A673 (cell line): ENCODE measurements around the gene RNF213. TPM values are rescaled to one million over a fixed set of nuclear protein-coding genes. Genes with fewer than 3 reads are reported as not detected.

Source experiments
- BruUV-seq: library from RNA; stranded (reverse); fragments of 400-500 nt; replicated peaks from 2 replicates; lab custom pipeline; 2021; lab: Mats Ljungman, UMichigan
- CTCF ChIA-PET: fragments of 300-600 bp; sonication (Branson Sonifier 250); formaldehyde crosslinking; loops from one replicate; lab custom pipeline; 2022; ENCODE audit warnings: antibody characterized with exemption; lab: Charles Lee
- POLR2A ChIA-PET: fragments of 300-600 bp; sonication (Branson Sonifier 250); formaldehyde crosslinking; loops from one replicate; lab custom pipeline; 2022; ENCODE audit warnings: antibody characterized with exemption; ENCODE audit not compliant: low non-redundant PET; lab: Charles Lee
- DNase-seq: peaks from one replicate; pipeline ENCODE4 v3.0.0-alpha.2; 2015; ENCODE audit warnings: low spot score
- H3K27ac ChIP-seq: fragments of 200-600 bp; sonication (generic); 2 replicates; pipeline ENCODE4 v1.5.1; 2016; ENCODE audit warnings: mixed run types, low read depth, mild to moderate bottlenecking, mixed read lengths, antibody characterized with exemption, low read length; ENCODE audit not compliant: poor library complexity, severe bottlenecking
- H3K27me3 ChIP-seq: fragments of 200-600 bp; sonication (generic); replicated peaks from 2 replicates; pipeline ENCODE4 v1.6.1; 2017; ENCODE audit warnings: mixed run types, low read depth, mild to moderate bottlenecking, mixed read lengths, antibody characterized with exemption, low read length; ENCODE audit not compliant: insufficient read depth, poor library complexity
- H3K36me3 ChIP-seq: fragments of 200-600 bp; sonication (generic); 2 replicates; pipeline ENCODE4 v1.6.1; 2016; ENCODE audit warnings: mixed run types, mild to moderate bottlenecking, mixed read lengths, antibody characterized with exemption, low read length; ENCODE audit not compliant: insufficient read depth, poor library complexity, severe bottlenecking
- H3K4me1 ChIP-seq: fragments of 200-600 bp; sonication (generic); 2 replicates; pipeline ENCODE4 v1.6.1; 2017; ENCODE audit warnings: mixed run types, mild to moderate bottlenecking, mixed read lengths, antibody characterized with exemption, low read length; ENCODE audit not compliant: insufficient read depth, poor library complexity, severe bottlenecking
- H3K4me3 ChIP-seq: fragments of 200-600 bp; sonication (generic); 2 replicates; pipeline ENCODE4 v1.5.1; 2016; ENCODE audit warnings: low read depth, mixed run types, mild to moderate bottlenecking, mixed read lengths, low read length; ENCODE audit not compliant: poor library complexity, severe bottlenecking
- H3K9me3 ChIP-seq: fragments of 200-600 bp; sonication (generic); 2 replicates; pipeline ENCODE4 v1.6.1; 2016; ENCODE audit warnings: mixed run types, low read depth, mild to moderate bottlenecking, mixed read lengths, antibody characterized with exemption, low read length; ENCODE audit not compliant: poor library complexity, severe bottlenecking
- EZH2 ChIP-seq: fragments of 200-600 bp; sonication (generic); IDR thresholded peaks from 2 replicates; pipeline ENCODE4 v1.6.1; 2017; ENCODE audit warnings: borderline replicate concordance, low read depth, mild to moderate bottlenecking, mixed read lengths, antibody characterized with exemption, low read length; ENCODE audit not compliant: poor library complexity, severe bottlenecking
- intact Hi-C: fragments of 100-400 bp; cut with micrococcal nuclease; formaldehyde crosslinking; loops from one replicate; pipeline ENCODE4 v1.10.0; 2022; ENCODE audit not compliant: unreplicated experiment
- microRNA-seq: library from miRNA; unstranded; fragments of <30 nt; microRNA quantifications from one replicate; pipeline ENCODE4 v1.2.0, GENCODE V29; 2021
- total RNA-seq: library from RNA; stranded (reverse); gene quantifications from 2 replicates; pipeline ENCODE4 v1.2.3, GENCODE V29; 2021
- TF ChIP-seq, protein P1 (sequence below): fragments of 300-800, 200-600 bp; sonication (generic); conservative IDR thresholded peaks from 2 replicates; pipeline ENCODE4 v1.5.1; 2017; ENCODE audit warnings: low read depth, mild to moderate bottlenecking, antibody characterized with exemption, low read length, moderate library complexity, mixed read lengths

RNF213 gene
- total RNA-seq, 1 experiment from 2014 or later = 78.0 TPM

DNA sequence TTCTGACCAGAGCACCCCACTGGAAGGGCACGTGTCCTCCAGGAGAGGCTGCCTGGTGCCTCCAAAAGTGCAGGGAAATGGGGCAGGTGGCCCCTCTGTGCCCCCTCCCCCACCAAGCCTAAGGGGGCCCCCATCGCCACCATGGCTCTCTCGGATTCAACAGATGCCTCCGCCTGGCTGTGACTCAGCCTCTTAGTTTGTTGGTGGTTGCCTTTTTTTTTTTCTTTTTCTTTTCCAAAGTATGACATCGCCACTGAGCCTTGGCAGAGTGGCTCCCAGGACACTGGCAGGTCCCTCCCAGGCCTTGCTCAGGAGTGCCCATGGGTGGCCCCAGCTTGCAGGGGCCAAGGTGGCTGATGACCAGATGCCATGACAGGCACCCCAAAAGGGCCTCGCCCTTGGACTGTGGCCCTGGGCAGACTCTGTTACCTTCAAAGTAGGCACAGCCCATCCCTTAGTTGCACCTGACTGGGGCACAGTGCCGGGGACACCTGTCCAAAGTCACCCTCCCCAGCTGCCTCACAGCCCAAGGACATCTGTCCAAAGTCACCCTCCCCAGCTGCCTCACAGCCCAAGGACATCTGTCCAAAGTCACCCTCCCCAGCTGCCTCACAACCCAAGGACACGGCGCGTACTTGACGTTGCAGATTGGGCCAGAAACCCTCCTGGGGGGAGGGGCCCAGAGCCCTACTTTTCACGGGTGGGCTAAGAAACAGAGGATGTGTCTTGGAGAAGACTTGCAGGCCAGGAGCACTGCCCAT lies 186.2 kb downstream of the RNF213 start:
- POLR2A ChIA-PET = no interaction called here
- TF ChIP-seq, protein P1, sequence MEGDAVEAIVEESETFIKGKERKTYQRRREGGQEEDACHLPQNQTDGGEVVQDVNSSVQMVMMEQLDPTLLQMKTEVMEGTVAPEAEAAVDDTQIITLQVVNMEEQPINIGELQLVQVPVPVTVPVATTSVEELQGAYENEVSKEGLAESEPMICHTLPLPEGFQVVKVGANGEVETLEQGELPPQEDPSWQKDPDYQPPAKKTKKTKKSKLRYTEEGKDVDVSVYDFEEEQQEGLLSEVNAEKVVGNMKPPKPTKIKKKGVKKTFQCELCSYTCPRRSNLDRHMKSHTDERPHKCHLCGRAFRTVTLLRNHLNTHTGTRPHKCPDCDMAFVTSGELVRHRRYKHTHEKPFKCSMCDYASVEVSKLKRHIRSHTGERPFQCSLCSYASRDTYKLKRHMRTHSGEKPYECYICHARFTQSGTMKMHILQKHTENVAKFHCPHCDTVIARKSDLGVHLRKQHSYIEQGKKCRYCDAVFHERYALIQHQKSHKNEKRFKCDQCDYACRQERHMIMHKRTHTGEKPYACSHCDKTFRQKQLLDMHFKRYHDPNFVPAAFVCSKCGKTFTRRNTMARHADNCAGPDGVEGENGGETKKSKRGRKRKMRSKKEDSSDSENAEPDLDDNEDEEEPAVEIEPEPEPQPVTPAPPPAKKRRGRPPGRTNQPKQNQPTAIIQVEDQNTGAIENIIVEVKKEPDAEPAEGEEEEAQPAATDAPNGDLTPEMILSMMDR = no peak
- no peak for TF ChIP-seq EZH2
- H3K4me3 ChIP-seq = no peak overlapping the region
- H3K36me3 ChIP-seq = no peaks in the 10 kb centered on the region
- H3K27ac ChIP-seq = no peak overlapping the region
- peaks cover 7% of the 10 kb centered on the region for H3K27me3 ChIP-seq
- no TSS peak for BruUV-seq
- peaks cover 6% of the 10 kb centered on the region for H3K4me1 ChIP-seq
- no peak for DNase-seq
- H3K9me3 ChIP-seq = no peaks in the 10 kb centered on the region
- intact Hi-C loops = no loop called here
- CTCF ChIA-PET = no interaction called here

DNA sequence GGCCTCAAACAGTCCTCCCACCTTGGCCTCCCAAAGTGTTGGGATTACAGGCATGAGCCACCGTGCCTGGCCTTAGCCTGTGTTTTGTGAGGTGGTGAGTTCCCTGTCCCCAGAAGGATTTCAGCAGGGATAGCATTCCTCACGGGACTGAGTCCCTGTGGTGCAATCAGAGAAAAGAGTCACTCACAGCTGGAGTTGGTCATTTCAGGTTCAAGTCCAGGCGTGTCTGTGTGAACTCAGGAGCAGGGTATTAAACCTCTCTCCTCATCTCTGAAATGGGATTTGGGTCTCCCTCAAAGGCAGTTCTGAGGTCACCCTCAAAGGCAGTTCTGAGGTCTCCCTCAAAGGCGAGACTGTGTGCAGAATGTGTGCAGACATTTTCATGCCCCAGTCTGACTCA lies 187.1 kb downstream of the RNF213 start:
- no TSS peak for BruUV-seq
- CTCF ChIA-PET = no interaction called here
- Histone ChIP-seq H3K4me3 (no peak overlapping the region), H3K36me3 (no peaks in the 10 kb centered on the region), H3K9me3 (no peaks in the 10 kb centered on the region), H3K4me1 (peaks cover 6% of the 10 kb centered on the region), H3K27ac (no peak overlapping the region), H3K27me3 (peaks cover 7% of the 10 kb centered on the region)
- POLR2A ChIA-PET = no interaction called here
- intact Hi-C loops = no loop called here
- no peak for TF ChIP-seq EZH2
- TF ChIP-seq, protein P1 = no peak
- DNase-seq = no peak

Small RNA genes within 50 kb of the gene (microRNA-seq; reads per million reads assigned to microRNA genes)
- gene MIR4730 = 0.81 reads per million

Other genes with a start within 250 kb of the RNF213 start
- 49.1 and 54.7 TPM in 2 replicates for gene TBC1D16, start 225.0 kb upstream of the RNF213 start, total RNA-seq
- 3.5 and 6.4 TPM in 2 replicates for gene CCDC40, start 224.2 kb upstream of the RNF213 start, total RNA-seq
- gene GAA, start 159.3 kb upstream of the RNF213 start, total RNA-seq = 7.5 and 12.7 TPM in 2 replicates
- 155 and 158 TPM in 2 replicates for gene EIF4A3, start 113.7 kb upstream of the RNF213 start, total RNA-seq
- gene CARD14, start 90.8 kb upstream of the RNF213 start, total RNA-seq = 0.09 TPM in 1 of 2 replicates, not detected in the other
- gene SGSH, start 40.5 kb upstream of the RNF213 start, total RNA-seq = 32.8 and 33.4 TPM in 2 replicates
- 23.5 and 23.6 TPM in 2 replicates for gene SLC26A11, start 40.4 kb upstream of the RNF213 start, total RNA-seq
- 14.1 and 15.6 TPM in 2 replicates for gene ENDOV, start 154.3 kb downstream of the RNF213 start, total RNA-seq
- 0.15 and 0.43 TPM in 2 replicates for gene NPTX1, start 215.8 kb downstream of the RNF213 start, total RNA-seq